Stimulated activated naive CD4-positive, alpha-beta T cell treated with Interleukin-2 at 50 U/mL for 16 hours (primary cell): ENCODE data around the gene PRCC.
A peak's percentile ranks its signal among the peaks of the same experiment; 100 is the strongest.

Source experiments
- DNase-seq: peaks from one replicate; lab custom pipeline; 2025; lab: John Stamatoyannopoulos, UW

PRCC gene

GRCh38 chr1:156814571-156815260, 47.4 kb downstream of the PRCC start:
- DNase-seq = peak; percentile 43

GRCh38 chr1:156815307-156815826, 48.0 kb downstream of the PRCC start:
- no peak for DNase-seq

GRCh38 chr1:156815961-156816422, 48.7 kb downstream of the PRCC start:
- no peak for DNase-seq

GRCh38 chr1:156816561-156817328, 49.4 kb downstream of the PRCC start, which contains the start of gene SH2D2A:
SH2D2A (minus strand) TSS chr1:156816848; CDS start chr1:156816708, 140 bp downstream.
- DNase-seq = peak; percentile 94

GRCh38 chr1:156821801-156822200, 54.5 kb downstream of the PRCC start:
- DNase-seq = no peak

GRCh38 chr1:156822680-156823079, 55.3 kb downstream of the PRCC start:
- DNase-seq = no peak

GRCh38 chr1:156823210-156823790, 56.0 kb downstream of the PRCC start:
- DNase-seq = no peak

GRCh38 chr1:156826630-156827029, 59.3 kb downstream of the PRCC start:
- DNase-seq = no peak

GRCh38 chr1:156828400-156829124, 61.2 kb downstream of the PRCC start:
- DNase-seq = no peak

GRCh38 chr1:156832434-156832833, 65.1 kb downstream of the PRCC start:
- DNase-seq = no peak

- no peak for DNase-seq
Observed at GRCh38 chr1:156833603-156834002, 66.3 kb downstream of the PRCC start.

GRCh38 chr1:156834322-156834721, 67.0 kb downstream of the PRCC start:
- DNase-seq = no peak

- DNase-seq = peak; percentile 26
Observed at GRCh38 chr1:156836041-156836654, 68.8 kb downstream of the PRCC start.

GRCh38 chr1:156836892-156837291, 69.6 kb downstream of the PRCC start:
- DNase-seq = no peak

GRCh38 chr1:156838972-156839371, 71.6 kb downstream of the PRCC start:
- peak; percentile 6 for DNase-seq

GRCh38 chr1:156839426-156840109, 72.2 kb downstream of the PRCC start:
- no peak for DNase-seq

- DNase-seq = no peak
Observed at GRCh38 chr1:156840186-156840897, 73.0 kb downstream of the PRCC start.

GRCh38 chr1:156840898-156841279, 73.6 kb downstream of the PRCC start:
- DNase-seq = no peak

- DNase-seq = no peak
Observed at GRCh38 chr1:156841295-156841855, 74.0 kb downstream of the PRCC start.
